Right ventricle myocardium inferior (tissue), 1 donor: ENCODE results near the gene SLC25A51. TPM values are rescaled to one million over a fixed set of nuclear protein-coding genes. Genes with fewer than 3 reads are reported as not detected.
"Not testable (repeated sequence)": the region's sequence is repeated elsewhere in the genome, so short reads cannot be mapped to it uniquely, and the experiment has no call there.

Experiments used
- ATAC-seq: fragments of 200-7000 bp; cut with Tn5 transposase; one replicate; pipeline ENCODE4 v1.9.1; 2020; ENCODE audit warnings: mild to moderate bottlenecking, moderate library complexity
- DNase-seq: peaks from one replicate; pipeline ENCODE4 v3.0.0; 2021; ENCODE audit errors: missing footprints
- intact Hi-C: fragments of 100-400 bp; cut with DNase I; formaldehyde crosslinking; loops from one replicate; pipeline ENCODE4 v1.11.0; 2022
- total RNA-seq: library from RNA; stranded (reverse); fragmentation: NEBNext Ultra II Directional; extraction: Animal tissue kit (Norgen Biotek cat#: 25700); gene quantifications from one replicate; pipeline ENCODE4 v1.2.1, GENCODE V29; 2021
- donor health status: DM: no; HTN: yes; CAD: no; lungs with severe emphysema.

SLC25A51 gene
- total RNA-seq, 1 donor from 2014 or later: 22.0 TPM

DNA sequence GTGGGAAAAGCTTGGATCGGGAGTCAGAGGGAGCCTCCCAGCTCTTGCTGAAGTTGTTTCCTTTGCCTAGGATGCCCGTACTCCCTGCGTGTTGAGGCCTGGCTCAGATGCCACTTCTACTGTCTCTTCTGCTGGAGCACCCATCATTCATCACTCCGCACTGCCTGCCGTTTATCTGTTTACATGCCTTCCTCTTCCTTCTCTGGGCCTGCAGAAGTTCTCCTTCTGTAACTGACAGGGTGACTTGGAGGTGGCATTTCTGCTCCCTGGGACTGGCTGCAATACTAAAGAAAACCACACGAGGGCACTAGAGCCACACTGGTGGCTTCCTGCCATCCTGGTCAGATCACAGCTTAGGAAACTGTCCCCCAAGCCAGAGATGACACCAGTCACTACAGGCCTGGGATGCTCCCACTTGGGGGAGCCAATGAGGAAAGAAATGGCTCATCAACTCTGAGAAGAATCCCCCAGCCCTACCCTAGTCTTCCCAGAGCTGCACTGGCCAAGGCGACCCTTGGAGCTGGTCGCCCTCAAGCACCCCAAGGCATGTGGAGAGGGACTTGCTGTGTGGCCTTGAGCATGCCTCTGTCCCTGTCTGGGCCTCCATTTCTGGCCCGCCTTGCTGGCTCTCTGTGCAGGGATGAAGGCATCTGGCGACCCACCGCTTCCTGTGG lies 9.7 kb upstream of the SLC25A51 start:
- peak; percentile 85 for ATAC-seq
- intact Hi-C loops: loop anchor here (2.0 to 10.0 kb wide), 5 partner anchors 29 to 481 kb away; partner anchors contain the start of gene ALDH1B1
- peak; percentile 81 for DNase-seq

DNA sequence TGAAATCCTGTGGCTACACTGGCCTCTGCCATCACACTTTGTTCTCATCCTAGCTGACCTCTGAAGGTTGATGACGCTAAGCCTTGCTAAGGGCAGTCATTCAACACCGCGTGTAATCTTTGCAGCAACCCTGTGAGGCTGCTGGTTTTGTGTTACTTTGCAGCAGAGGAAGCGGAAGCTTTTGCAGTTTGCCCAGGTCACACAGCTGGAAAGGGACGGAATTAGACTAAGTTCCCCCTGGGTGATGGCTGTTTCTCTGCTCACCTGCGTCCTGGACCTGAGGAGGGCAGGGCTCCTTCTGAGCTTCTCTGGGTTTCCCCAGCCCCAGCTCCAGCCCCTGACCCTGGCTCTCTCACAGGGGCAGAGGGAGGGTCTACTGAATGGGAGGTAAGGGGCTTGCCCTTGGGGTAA lies 7.3 kb upstream of the SLC25A51 start:
- no peak for DNase-seq
- intact Hi-C loops: loop anchor here (5.0 to 10.0 kb wide), 2 partner anchors 176 to 484 kb away; partner anchors contain the start of gene ALDH1B1
- no peak for ATAC-seq

DNA sequence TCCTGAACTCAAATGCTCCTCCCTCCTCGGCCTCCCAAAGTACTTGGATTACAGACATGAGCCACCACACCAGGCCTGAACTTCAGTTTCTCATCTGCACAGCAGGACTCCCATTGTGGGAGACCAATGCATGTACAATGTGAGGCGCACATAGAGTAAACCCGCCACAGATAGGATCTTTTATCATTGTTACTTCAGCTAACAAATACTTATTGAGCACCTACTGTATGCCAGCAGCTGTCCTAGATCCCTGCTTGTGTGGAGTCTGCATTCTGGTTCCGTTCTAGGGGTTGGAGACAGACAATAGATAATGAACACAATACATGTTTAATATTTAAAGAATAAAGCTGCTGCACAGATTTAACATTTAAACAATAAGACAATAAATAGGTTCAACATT lies 6.3 kb upstream of the SLC25A51 start:
- ATAC-seq (no peak), DNase-seq (no peak)
- intact Hi-C loops: loop anchor here (5.0 to 10.0 kb wide), 2 partner anchors 177 to 485 kb away; partner anchors contain the start of gene ALDH1B1

DNA sequence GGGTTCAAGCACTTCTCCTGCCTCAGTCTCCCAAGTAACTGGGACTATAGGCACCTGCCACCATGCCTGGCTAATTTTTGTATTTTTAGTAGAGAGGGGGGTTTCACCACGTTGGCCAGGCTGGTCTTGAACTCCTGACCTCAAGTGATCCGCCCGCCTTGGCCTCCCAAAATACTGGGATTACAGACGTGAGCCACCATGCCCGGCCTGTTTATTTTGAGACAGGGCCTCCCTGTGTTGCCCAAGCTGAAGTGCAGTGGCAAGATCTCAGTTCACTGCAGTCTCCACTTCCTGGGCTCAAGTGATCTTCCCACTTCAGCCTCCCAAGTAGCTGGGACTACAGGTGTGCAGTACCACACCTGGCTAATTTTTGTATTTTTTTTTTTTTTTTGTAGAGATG lies 5.9 kb upstream of the SLC25A51 start:
- not testable (repeated sequence) for ATAC-seq, DNase-seq
- intact Hi-C loops: loop anchor here (5.0 to 10.0 kb wide), 3 partner anchors 105 to 485 kb away; partner anchors contain the start of genes ALDH1B1 and DCAF10

DNA sequence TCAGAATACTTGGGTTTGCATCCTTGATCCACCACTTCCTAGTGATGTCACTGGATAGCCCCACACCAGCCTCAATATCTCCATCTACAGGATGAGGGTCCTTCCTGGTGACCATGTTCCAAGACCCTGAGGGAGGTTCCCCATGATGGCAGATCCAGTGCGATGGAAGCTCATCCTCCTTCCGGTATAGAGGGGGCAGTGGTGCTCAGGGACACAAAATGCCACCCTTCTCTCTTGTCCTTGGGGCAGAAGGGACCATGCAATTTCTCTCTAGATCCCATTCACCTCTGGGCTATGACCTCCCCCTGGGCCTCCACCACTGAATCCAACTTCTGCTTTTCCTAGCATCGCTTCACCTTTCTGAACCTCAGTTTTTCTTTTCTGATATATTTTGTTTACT lies 5.4 kb upstream of the SLC25A51 start:
- intact Hi-C loops: loop anchor here (10.0 kb wide), 1 partner anchor 105 kb away; the partner anchor contains the start of gene DCAF10
- ATAC-seq: no peak
- DNase-seq: no peak

DNA sequence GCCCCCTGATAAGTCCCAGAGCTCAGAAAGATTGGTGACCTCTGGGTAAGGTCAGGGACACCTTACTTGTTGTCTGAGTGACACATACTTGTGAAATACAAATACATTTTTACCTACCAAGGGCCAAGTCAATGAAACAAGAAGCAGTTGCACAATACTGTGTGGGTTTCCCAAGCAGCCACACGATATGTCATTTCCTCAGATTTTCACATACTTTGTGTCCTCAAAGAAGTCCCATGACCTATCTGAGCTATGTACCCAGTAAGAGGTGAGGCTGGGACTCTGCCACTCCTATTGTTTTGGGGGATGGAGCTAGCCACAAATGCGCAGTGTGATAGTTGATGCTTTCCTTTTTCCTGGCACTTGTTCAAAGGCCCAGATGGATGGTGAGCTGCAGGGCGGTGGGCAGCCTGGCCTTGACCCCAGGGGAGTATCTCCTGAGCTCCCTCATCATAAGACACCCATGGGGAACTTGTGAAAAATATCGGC lies 4.8 kb upstream of the SLC25A51 start:
- intact Hi-C loops: loop anchor here (10.0 kb wide), 1 partner anchor 104 kb away; the partner anchor contains the start of gene DCAF10
- no peak for DNase-seq
- no peak for ATAC-seq

DNA sequence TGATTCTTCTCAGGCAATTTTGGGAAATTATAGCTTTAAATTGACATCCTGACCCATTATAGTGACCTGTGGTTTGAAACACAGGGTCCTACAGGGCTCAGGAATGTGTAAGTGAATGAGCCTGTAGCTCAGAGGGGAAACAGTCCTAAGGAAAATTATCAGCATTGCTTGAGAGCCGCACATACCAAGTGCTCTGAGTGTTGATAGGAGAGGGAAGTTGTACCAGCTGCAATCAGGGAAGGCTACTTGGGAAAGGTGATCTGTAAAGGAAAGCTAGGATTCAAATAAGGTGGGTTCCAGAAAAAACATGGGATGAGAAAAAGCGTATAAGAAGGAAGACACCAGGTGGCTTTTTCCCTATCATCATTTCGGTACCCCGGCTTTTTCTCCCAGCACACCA lies 4.4 kb upstream of the SLC25A51 start:
- no peak for DNase-seq
- no peak for ATAC-seq
- intact Hi-C loops: loop anchor here (10.0 kb wide), 1 partner anchor 103 kb away; the partner anchor contains the start of gene DCAF10

DNA sequence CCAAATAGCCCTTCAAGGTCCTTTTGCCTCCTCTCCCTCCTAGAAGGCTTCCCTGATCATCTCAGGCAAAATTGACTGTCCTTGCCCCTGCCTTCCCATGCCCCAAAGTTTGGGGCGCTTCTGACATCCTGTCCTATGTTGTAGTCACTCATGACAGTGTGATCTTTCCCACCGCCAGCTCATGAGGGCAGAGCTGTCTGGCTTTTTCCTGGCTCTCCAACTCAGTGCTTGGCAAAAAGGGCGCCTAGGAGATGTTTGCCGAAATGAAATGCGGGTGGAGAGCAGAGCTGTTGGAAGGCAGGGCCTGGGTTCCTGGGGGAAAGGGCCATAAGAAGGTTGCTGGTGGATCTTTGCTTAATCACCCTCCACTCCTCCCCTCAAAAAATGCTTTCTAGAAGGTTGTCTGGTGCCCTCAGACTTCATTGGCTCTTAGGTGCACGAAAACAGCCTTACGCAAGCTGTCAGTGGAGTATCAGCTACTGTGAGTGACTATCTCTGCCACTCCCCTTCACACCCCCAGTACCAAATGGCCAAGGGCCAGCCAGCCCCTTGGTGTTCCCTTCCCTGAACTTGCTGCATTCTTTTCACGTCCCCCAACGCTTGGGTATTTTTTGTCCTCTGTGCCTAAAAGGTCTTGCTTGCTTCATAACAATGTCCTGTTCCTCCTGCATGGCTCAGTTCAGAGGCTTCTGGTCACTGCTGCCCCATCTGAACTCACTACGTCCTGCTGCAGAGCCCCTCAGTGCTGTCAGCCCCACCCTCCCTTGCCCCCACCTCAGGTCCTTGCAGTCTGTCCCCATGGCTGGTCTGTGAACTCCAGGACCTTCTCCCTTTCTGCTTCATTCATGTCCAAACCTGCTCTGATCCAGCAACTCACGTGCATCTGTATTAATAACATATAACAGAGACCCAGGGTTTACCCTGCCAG lies 2.6 kb upstream of the SLC25A51 start:
- DNase-seq: no peak
- intact Hi-C loops: loop anchor here (10.0 kb wide), 1 partner anchor 102 kb away; the partner anchor contains the start of gene DCAF10
- no peak for ATAC-seq

DNA sequence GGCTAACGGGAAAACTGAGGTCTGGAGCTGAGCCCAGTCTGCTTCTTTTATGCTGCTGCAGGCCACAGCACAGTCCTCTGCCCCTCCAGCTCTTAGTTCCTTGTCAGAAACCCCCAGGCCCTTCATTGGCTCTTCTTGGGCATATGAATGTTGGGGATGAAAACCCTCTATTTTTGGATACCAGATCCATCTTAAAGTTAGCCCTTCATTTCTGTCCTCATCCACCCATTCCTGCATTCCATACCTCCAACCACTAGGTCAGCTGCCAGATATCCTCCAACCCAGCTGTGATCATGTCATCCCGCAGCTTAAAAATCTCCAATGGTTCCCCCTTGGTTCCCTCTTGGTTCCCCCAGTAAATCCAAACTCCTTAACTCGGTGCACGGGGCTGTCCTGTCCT lies 1.8 kb upstream of the SLC25A51 start:
- ATAC-seq (no peak), DNase-seq (no peak)
- intact Hi-C loops: loop anchor here (2.0 to 10.0 kb wide), 2 partner anchors 101 to 255 kb away; partner anchors contain the start of gene DCAF10

DNA sequence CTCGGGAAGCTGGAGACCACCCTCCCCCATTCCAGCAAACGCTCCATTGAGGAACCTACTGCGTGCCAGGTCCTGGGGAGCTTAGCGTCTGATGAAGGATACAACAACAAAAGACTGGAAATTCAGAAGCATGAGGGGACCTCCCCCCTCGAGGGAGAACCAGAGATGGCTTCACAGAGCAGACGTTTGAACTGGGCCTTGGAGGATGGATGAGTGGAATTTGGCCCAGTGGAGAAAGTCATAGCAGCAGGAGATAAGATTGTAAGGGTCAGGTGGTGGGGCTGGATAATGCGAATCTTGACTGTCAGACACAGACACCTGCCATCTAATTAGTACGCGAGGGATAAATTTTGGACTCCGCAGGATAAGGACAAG lies 1.2 kb upstream of the SLC25A51 start:
- DNase-seq: no peak
- intact Hi-C loops: loop anchor here (2.0 to 10.0 kb wide), 2 partner anchors 100 to 256 kb away; partner anchors contain the start of gene DCAF10
- no peak for ATAC-seq

DNA sequence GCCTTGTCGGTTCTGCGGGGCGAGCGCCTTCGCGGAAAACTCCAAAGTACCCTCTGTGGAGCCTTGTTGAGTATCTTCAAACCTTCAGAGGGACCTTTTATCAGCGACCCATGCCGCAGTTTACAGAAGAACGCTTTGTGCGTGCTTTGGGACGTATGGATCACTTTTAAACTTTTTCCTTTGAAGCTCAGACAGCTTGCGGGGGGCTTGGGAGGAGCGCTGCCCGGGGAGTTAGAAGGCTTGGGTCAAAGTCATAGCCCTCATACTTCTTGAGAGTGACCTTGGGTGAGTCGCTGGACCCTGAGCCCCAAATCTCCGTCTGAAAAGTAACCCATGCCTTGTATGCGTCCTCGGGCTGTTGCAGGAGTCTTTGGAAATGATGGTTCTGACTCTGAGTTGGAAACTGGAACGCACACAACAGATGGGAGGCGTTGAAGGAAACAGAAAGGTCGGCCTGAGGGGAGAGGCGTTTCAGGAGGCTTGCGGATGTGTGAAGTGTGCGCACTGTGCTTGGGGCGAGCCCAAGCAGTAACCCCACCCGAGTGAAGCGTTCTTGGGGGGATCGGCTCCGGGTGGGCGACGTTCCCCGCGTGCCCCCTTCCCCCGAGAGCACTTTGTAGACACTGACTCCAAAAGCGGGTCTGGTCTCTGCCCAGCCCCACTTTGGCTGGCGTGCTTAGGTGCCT lies 661 bp upstream of the SLC25A51 start:
- no peak for DNase-seq
- intact Hi-C loops: loop anchor here (2.0 to 10.0 kb wide), 3 partner anchors 100 to 528 kb away; partner anchors contain the start of gene DCAF10
- peak; percentile 30 for ATAC-seq

DNA sequence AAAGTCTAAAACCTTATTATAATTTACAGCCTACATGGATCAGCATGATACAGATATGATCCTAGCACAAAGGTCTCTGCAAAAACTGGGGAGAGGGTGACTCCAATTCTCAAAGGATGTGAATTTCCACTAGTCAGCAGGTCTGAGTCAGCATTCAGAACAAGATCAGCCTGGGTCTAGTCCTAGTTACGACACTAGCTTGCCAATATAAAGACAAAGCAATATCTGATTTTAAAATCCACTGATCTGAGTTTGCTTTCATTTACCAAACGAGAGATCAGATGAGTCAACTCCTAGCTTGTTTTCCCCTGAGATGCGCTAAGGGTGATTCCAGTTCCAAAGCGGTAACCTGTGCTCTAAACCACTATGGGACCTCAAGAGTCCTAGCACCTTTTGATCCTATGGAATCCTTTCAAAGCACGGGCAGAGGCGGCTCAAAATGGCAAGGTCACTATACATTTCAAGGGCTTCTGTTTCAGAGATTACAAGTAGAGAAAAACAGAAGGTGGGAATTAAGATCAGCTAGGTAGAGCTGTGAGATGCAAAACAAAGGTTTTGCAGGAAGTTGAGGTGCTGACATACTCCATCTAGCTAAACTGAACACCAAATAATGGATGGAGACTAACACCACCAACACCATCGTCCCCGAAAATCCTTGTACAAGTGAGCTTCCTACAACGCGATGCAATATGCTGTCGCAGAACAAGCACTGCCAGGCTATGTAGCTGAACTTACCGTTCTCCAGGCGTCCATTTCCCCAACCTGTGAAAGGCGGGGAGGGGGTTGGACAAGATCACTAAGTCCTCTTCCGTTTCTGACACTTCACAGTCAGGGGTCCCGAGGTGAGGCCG lies 906 bp downstream of the SLC25A51 start:
- ATAC-seq (no peak), DNase-seq (no peak)
- intact Hi-C loops: loop anchor here (5.0 to 10.0 kb wide), 2 partner anchors 98 to 529 kb away; partner anchors contain the start of gene DCAF10

DNA sequence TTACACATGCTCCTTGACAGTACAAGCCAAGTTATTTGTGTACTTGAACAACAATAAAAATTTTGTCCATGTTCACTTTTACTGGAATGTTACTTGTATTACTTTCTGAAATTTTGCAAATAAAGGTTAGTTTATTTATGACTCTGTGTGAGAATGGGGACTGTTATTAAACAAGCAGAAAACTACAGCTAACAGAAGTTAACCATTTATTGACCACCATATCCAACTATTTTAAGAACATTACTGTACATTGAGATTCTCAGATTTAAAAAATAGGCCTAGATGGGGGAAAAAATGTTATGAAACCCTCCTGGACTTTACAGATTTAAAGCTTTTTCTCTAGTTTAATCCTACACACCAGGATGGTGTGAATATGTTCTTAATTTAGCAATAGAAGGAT lies 1.8 kb downstream of the SLC25A51 start:
- intact Hi-C loops: loop anchor here (5.0 to 10.0 kb wide), 2 partner anchors 97 to 530 kb away; partner anchors contain the start of gene DCAF10
- no peak for ATAC-seq
- no peak for DNase-seq

DNA sequence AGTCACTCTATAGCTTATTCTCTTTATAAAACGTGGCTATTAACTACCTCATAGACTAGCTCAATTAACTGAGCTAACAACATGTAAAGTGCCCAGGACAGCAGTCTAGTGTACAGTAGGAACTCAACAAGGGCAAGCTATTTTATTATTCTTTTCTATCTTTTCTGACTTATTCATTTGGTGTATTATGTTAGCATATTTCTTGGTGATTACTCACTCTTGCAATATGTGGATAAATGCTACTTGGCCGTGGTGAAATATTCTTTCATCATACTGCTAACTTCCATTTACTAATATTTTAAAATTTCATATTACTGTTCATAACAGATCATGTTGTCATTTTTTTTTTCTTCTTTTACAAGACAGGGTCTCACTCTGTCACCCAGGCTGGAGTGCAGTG lies 4.9 kb downstream of the SLC25A51 start:
- no peak for ATAC-seq
- no peak for DNase-seq
- intact Hi-C loops: no loop called here

DNA sequence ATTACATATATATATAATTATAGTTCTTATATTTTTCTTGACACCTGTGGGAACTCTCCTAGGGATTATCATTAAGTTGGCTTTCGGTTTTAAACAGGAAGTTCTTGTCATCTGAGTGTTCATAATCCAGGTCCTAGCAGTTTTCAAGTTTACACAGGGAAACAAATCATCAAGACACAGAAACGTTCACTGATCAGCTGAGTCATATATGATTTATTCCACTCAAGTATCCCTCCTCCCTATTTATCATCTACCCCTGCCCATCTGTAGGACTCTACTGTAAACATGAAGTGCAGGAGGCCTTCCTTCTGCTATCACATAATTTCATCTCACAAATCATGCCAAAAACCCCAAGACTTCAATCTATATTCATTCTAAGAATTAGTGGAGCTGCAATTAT lies 6.3 kb downstream of the SLC25A51 start:
- DNase-seq (no peak), ATAC-seq (no peak)
- intact Hi-C loops: no loop called here

DNA sequence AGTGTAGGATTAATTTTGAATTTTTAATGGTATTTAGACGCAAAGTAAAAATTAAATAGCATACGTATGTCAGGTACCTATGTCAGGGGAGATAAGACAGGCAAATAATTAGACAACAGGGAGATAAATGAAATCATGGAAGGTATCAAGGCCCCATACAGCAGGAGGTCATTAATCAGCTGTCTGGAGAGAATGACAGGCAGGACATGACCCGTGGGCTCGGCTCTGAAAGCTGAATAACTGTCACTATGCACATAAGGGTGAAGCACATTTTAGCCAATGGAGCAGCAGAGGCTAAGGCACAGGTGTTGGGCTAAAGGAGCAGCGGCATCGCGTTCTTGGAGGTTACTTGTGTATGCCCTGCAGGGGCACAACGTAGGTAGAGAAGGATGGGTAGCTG lies 11.9 kb downstream of the SLC25A51 start:
- DNase-seq (no peak), ATAC-seq (no peak)
- intact Hi-C loops: no loop called here

DNA sequence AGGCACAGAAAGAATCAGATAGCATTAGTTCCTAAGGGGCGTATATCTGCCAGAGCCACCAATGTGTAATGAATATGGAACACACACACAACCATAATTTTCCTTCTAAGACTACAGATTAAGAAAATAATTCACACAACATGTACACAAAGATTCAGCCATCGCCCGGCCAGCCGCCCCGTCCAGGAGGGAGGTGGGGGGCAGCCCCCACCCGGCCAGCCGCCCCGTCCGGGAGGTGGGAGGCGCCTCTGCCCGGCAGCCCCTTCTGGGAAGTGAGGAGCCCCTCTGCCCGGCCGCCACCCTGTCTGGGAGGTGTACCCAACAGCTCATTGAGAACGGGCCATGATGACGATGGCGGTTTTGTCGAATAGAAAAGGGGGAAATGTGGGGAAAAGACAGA lies 12.9 kb downstream of the SLC25A51 start:
- intact Hi-C loops: not testable (repeated sequence)

More for the DNA sequence above, 12.9 kb downstream of the SLC25A51 start:
- DNase-seq, ATAC-seq: not testable (repeated sequence)
